T-helper 2 cell treated with Interferon-gamma antibody and Interleukin-4, amounts not matched to agents 5 μg/mL and 100 μg/mL, for 36 hours (primary cell): ENCODE measurements around the gene SMYD3.

Source experiments
- DNase-seq: peaks from one replicate; pipeline ENCODE4 v3.0.0; 2021; ENCODE audit warnings: low spot score
- H3K27ac Mint-ChIP-seq: one replicate; pipeline ENCODE4 v1.8.0; 2021; ENCODE audit warnings: mild to moderate bottlenecking, mixed read lengths
- H3K27me3 Mint-ChIP-seq: one replicate; pipeline ENCODE4 v1.8.0; 2021; ENCODE audit warnings: low read depth, mixed read lengths
- H3K36me3 Mint-ChIP-seq: one replicate; pipeline ENCODE4 v1.8.0; 2021; ENCODE audit warnings: low read depth, mixed read lengths
- H3K4me1 Mint-ChIP-seq: one replicate; pipeline ENCODE4 v1.8.0; 2021; ENCODE audit warnings: low read depth, mixed read lengths
- H3K4me3 Mint-ChIP-seq: one replicate; pipeline ENCODE4 v1.8.0; 2022; ENCODE audit warnings: mild to moderate bottlenecking, moderate library complexity, mixed read lengths
- H3K9me3 Mint-ChIP-seq: one replicate; pipeline ENCODE4 v1.8.0; 2021; ENCODE audit warnings: mixed read lengths

Gene SMYD3

DNA sequence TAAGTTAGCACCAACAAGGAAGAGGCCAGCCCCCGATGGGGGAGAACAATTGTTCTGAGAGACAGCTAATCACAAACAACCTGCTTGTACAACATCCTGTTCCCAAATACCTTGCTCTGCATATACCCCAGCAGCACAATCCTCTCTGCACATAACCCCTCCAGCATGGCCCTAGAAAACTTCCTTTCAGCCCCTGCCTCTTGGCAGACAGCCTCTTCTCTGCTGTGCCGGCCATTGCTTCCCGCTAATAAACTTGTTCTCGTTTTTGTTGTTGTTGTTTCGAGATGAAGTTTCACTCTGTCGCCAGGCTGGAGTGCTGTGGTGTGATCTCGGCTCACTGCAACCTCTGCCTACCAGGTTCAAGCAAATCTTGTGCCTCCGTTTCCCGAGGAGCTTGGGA is 392.7 kb downstream of the SMYD3 start:
- H3K4me3 Mint-ChIP-seq = no peak overlapping the region
- peaks cover 4% of the 10 kb centered on the region for H3K9me3 Mint-ChIP-seq
- no peaks in the 10 kb centered on the region for H3K27me3 Mint-ChIP-seq
- peaks cover 22% of the 10 kb centered on the region for H3K4me1 Mint-ChIP-seq
- no peak overlapping the region for H3K27ac Mint-ChIP-seq
- peaks cover 4% of the 10 kb centered on the region for H3K36me3 Mint-ChIP-seq
- DNase-seq = no peak

DNA sequence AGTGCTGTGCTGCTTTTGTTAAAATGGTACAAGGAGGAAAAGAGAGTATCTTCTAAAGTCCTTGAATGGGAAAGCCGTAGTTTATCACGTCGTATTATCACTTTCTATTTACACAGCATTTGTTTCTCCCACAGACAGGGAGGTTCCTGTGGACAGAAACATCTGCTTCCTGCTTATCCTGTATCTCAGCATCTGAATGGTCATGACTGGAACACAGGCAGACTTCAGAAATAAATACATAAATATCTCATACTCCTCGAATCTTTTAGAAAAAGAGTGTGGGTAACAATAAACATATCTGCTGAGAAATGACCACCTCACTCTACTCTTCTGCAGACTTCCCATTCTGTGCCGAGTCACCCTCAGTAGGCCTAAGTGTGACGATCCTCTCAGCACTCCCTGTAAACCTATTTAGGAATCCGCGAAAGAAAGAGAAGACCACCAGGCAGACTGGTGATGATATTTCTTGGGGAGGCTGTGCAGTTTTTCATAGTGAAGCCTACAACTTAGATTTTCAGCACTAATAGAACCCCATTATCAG is 393.5 kb downstream of the SMYD3 start:
- no peak overlapping the region for H3K27ac Mint-ChIP-seq
- no peaks in the 10 kb centered on the region for H3K27me3 Mint-ChIP-seq
- H3K4me1 Mint-ChIP-seq = peaks cover 21% of the 10 kb centered on the region
- no peak overlapping the region for H3K4me3 Mint-ChIP-seq
- H3K36me3 Mint-ChIP-seq = peaks cover 4% of the 10 kb centered on the region
- DNase-seq = no peak
- peaks cover 4% of the 10 kb centered on the region for H3K9me3 Mint-ChIP-seq

DNA sequence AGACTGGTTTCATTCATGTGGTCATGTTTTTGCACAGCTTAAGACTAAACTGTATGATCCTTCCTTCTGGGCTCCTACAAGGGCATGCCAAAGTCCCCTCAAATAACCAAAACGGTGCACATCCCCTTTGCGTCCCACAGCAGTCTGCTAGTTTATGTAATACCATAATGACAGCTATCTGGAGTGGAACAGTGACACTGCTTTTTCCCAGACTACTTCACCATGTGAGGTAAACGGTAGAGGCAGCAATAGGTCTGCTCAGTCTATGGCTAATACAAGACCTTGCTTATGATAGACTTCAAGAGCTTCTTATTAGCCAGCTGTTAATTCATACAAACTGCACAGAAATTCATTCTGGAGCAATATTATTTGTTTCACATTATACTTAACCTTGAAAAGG is 395.5 kb downstream of the SMYD3 start:
- Mint-ChIP-seq H3K4me1 (peaks cover 8% of the 10 kb centered on the region), H3K4me3 (no peak overlapping the region), H3K27me3 (no peaks in the 10 kb centered on the region), H3K27ac (no peak overlapping the region), H3K9me3 (peaks cover 4% of the 10 kb centered on the region), H3K36me3 (peaks cover 4% of the 10 kb centered on the region)
- DNase-seq = no peak

- no peak overlapping the region for H3K4me3 Mint-ChIP-seq
- peaks cover 5% of the 10 kb centered on the region for H3K4me1 Mint-ChIP-seq
- DNase-seq = no peak
- no peak overlapping the region for H3K27ac Mint-ChIP-seq
- peaks cover 2% of the 10 kb centered on the region for H3K36me3 Mint-ChIP-seq
- H3K9me3 Mint-ChIP-seq = peaks cover 4% of the 10 kb centered on the region
- no peaks in the 10 kb centered on the region for H3K27me3 Mint-ChIP-seq
These were observed 396.5 kb downstream of the SMYD3 start for GRCh38 chr1:246110343-246111219.

- Mint-ChIP-seq H3K4me1 (peaks cover 2% of the 10 kb centered on the region), H3K36me3 (no peaks in the 10 kb centered on the region), H3K4me3 (no peak overlapping the region), H3K9me3 (peaks cover 4% of the 10 kb centered on the region), H3K27ac (no peak overlapping the region), H3K27me3 (no peaks in the 10 kb centered on the region)
- DNase-seq = no peak
These were observed 398.7 kb downstream of the SMYD3 start for GRCh38 chr1:246108278-246108925.

DNA sequence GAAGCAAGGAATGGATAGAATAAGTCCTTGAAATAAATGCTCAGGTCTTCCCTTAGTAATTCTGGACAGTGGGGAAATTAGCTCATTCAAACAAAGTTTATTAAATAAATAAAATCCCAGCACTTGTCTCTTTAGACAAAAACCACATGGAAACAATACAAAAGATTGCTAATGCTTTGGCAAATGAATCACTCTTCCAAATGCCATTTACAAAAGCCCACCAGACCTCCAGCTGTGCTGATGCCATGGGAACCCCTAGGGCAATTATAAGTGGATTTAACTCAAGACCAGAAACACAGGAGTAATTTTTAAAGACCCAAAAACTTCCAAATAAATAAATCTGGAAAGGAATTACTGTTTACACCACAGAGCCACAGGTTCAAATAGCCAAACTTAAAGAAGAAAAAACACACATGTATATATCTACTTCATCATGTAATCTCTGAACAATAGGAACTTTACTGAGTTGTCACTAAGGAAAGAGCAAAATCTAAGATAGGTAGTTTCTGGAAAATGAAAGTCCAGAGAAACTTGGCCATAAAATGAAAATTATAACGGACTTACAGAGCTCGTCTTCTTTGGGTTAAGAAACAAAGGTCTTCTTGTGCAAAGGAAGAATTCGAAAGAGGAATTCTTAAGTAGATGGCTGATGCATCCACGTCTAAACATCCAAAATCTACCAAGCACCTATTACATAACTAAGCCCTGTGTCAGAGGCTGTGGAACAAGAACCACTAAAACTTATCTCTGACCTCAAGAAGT is 399.4 kb downstream of the SMYD3 start:
- peaks cover 2% of the 10 kb centered on the region for H3K4me1 Mint-ChIP-seq
- H3K36me3 Mint-ChIP-seq = no peaks in the 10 kb centered on the region
- H3K27ac Mint-ChIP-seq = no peak overlapping the region
- no peak for DNase-seq
- peaks cover 4% of the 10 kb centered on the region for H3K9me3 Mint-ChIP-seq
- H3K27me3 Mint-ChIP-seq = no peaks in the 10 kb centered on the region
- H3K4me3 Mint-ChIP-seq = no peak overlapping the region

- Mint-ChIP-seq H3K4me1 (peaks cover 2% of the 10 kb centered on the region), H3K36me3 (no peaks in the 10 kb centered on the region), H3K27ac (no peak overlapping the region), H3K4me3 (no peak overlapping the region), H3K9me3 (peaks cover 4% of the 10 kb centered on the region), H3K27me3 (no peaks in the 10 kb centered on the region)
- DNase-seq = no peak
These were observed 400.7 kb downstream of the SMYD3 start for GRCh38 chr1:246106342-246106763.

- DNase-seq = no peak
- peaks cover 2% of the 10 kb centered on the region for H3K4me1 Mint-ChIP-seq
- no peak overlapping the region for H3K4me3 Mint-ChIP-seq
- H3K27ac Mint-ChIP-seq = no peak overlapping the region
- H3K9me3 Mint-ChIP-seq = no peaks in the 10 kb centered on the region
- H3K36me3 Mint-ChIP-seq = no peaks in the 10 kb centered on the region
- no peaks in the 10 kb centered on the region for H3K27me3 Mint-ChIP-seq
These were observed 402.2 kb downstream of the SMYD3 start for GRCh38 chr1:246104927-246105326.

DNA sequence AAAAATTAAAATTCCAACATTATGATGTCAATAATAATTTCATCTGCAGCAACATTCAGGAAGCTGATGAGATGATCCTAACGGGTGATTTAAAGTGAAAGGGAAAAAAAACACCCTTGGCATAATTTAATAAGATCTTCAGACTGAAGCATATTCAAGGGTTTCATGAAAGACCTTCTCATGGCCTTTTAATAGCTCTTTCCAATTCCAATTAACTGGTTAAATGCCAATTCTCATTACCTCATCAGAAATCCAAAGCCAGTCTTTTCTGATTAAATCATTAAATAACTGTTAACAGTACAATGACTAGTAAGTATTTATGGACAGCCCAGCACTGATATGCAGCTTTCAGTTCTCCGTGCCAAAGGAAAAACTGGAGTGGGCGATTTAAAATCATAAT is 407.5 kb downstream of the SMYD3 start:
- Mint-ChIP-seq H3K36me3 (no peaks in the 10 kb centered on the region), H3K27ac (no peak overlapping the region), H3K9me3 (no peaks in the 10 kb centered on the region), H3K4me3 (no peak overlapping the region), H3K27me3 (no peaks in the 10 kb centered on the region), H3K4me1 (no peaks in the 10 kb centered on the region)
- no peak for DNase-seq

GRCh38 chr1:246096356-246096755 is 410.7 kb downstream of the SMYD3 start:
- H3K4me3 Mint-ChIP-seq = no peak overlapping the region

GRCh38 chr1:246095443-246095842 is 411.6 kb downstream of the SMYD3 start:
- peaks cover 3% of the 10 kb centered on the region for H3K9me3 Mint-ChIP-seq
- H3K4me3 Mint-ChIP-seq = no peak overlapping the region
- H3K4me1 Mint-ChIP-seq = peaks cover 4% of the 10 kb centered on the region
- no peak for DNase-seq
- no peaks in the 10 kb centered on the region for H3K36me3 Mint-ChIP-seq
- H3K27me3 Mint-ChIP-seq = no peaks in the 10 kb centered on the region
- H3K27ac Mint-ChIP-seq = no peak overlapping the region

More at GRCh38 chr1:246096356-246096755, 410.7 kb downstream of the SMYD3 start:
- peaks cover 4% of the 10 kb centered on the region for H3K4me1 Mint-ChIP-seq
- H3K27ac Mint-ChIP-seq = no peak overlapping the region
- no peaks in the 10 kb centered on the region for H3K27me3 Mint-ChIP-seq
- no peaks in the 10 kb centered on the region for H3K36me3 Mint-ChIP-seq
- no peak for DNase-seq
- H3K9me3 Mint-ChIP-seq = peaks cover 3% of the 10 kb centered on the region

GRCh38 chr1:246093230-246093629 is 413.8 kb downstream of the SMYD3 start:
- H3K36me3 Mint-ChIP-seq = no peaks in the 10 kb centered on the region
- H3K27me3 Mint-ChIP-seq = no peaks in the 10 kb centered on the region
- no peak overlapping the region for H3K4me3 Mint-ChIP-seq
- H3K4me1 Mint-ChIP-seq = peaks cover 4% of the 10 kb centered on the region
- no peak for DNase-seq
- peaks cover 3% of the 10 kb centered on the region for H3K9me3 Mint-ChIP-seq
- no peak overlapping the region for H3K27ac Mint-ChIP-seq

DNA sequence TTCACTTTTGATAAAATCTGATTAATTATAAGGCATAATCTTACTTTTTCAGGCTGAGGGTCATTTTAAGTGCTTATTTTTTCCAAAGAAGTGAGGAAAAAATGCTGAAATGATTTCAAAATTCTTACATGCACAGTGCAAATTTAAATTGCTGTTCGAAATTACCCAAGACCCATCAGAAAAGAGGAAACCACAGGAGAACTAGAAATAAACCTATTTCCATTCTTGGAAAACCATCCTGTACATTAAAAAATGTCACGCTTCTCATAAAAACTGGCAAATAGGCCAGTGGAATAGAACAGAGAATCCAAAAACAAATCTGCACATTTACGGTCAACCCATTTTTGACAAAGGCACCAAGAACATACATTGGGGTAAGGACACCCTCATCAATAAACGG is 414.9 kb downstream of the SMYD3 start:
- Mint-ChIP-seq H3K36me3 (no peaks in the 10 kb centered on the region), H3K4me3 (no peak overlapping the region), H3K9me3 (peaks cover 3% of the 10 kb centered on the region), H3K27me3 (no peaks in the 10 kb centered on the region), H3K27ac (no peak overlapping the region), H3K4me1 (peaks cover 4% of the 10 kb centered on the region)
- DNase-seq = no peak

- H3K9me3 Mint-ChIP-seq = peaks cover 3% of the 10 kb centered on the region
- DNase-seq = no peak
- H3K27me3 Mint-ChIP-seq = no peaks in the 10 kb centered on the region
- no peaks in the 10 kb centered on the region for H3K36me3 Mint-ChIP-seq
- H3K27ac Mint-ChIP-seq = no peak overlapping the region
- no peak overlapping the region for H3K4me3 Mint-ChIP-seq
- peaks cover 4% of the 10 kb centered on the region for H3K4me1 Mint-ChIP-seq
These were observed 415.6 kb downstream of the SMYD3 start for GRCh38 chr1:246091477-246091876.
